DOHH2 (cell line): ENCODE results near the gene SFRP5.
A peak's percentile ranks its signal among the peaks of the same experiment; 100 is the strongest.

Experiments
- H3F3A ChIP-seq: fragments of 200-600 bp; sonication (generic), shearing (Covaris generic); 2 replicates; pipeline ENCODE4 v1.6.0; 2016; ENCODE audit warnings: antibody characterized with exemption, mild to moderate bottlenecking; ENCODE audit not compliant: control insufficient read depth, insufficient read depth
- H3K27ac ChIP-seq: fragments of 200-600 bp; sonication (generic); 2 replicates; pipeline ENCODE4 v1.5.1; 2014; ENCODE audit warnings: low read depth, mild to moderate bottlenecking, low read length, moderate library complexity
- H3K27me3 ChIP-seq: fragments of 200-600 bp; sonication (generic); 2 replicates; pipeline ENCODE4 v1.6.1; 2014; ENCODE audit warnings: mild to moderate bottlenecking, low read length, mixed read lengths; ENCODE audit not compliant: control insufficient read depth
- H3K36me3 ChIP-seq: fragments of 200-600 bp; sonication (generic); 2 replicates; pipeline ENCODE4 v1.6.1; 2014; ENCODE audit warnings: mild to moderate bottlenecking, low read length, moderate library complexity, mixed read lengths; ENCODE audit not compliant: control insufficient read depth
- H3K4me1 ChIP-seq: fragments of 200-600 bp; sonication (generic); 2 replicates; pipeline ENCODE4 v1.6.1; 2014; ENCODE audit warnings: mild to moderate bottlenecking, low read length, mixed read lengths; ENCODE audit not compliant: control insufficient read depth
- H3K4me2 ChIP-seq: fragments of 200-600 bp; sonication (generic); 2 replicates; pipeline ENCODE4 v1.6.0; 2014; ENCODE audit warnings: mild to moderate bottlenecking, low read length, moderate library complexity
- H3K4me3 ChIP-seq: fragments of 200-600 bp; sonication (generic); 2 replicates; pipeline ENCODE4 v1.5.1; 2014; ENCODE audit warnings: mild to moderate bottlenecking, low read length, mixed read lengths
- H3K79me2 ChIP-seq: fragments of 200-600 bp; sonication (generic); 2 replicates; pipeline ENCODE4 v1.6.1; 2014; ENCODE audit warnings: mild to moderate bottlenecking, low read length, mixed read lengths; ENCODE audit not compliant: control insufficient read depth
- H3K9me2 ChIP-seq: fragments of 200-600 bp; sonication (generic); replicated peaks from 2 replicates; pipeline ENCODE4 v1.6.1; 2014; ENCODE audit warnings: mild to moderate bottlenecking, low read length, mixed read lengths; ENCODE audit not compliant: control insufficient read depth
- H3K9me3 ChIP-seq: fragments of 200-600 bp; sonication (generic); 2 replicates; pipeline ENCODE4 v1.6.1; 2014; ENCODE audit warnings: antibody characterized with exemption, low read length, mixed read lengths; ENCODE audit not compliant: control insufficient read depth, insufficient read depth
- H4K20me1 ChIP-seq: fragments of 200-600 bp; sonication (generic); 2 replicates; pipeline ENCODE4 v1.6.0; 2014; ENCODE audit warnings: low read depth, mild to moderate bottlenecking, antibody characterized with exemption, low read length, moderate library complexity; ENCODE audit not compliant: control insufficient read depth, insufficient read depth
- CTCF ChIP-seq: fragments of 200-600 bp; sonication (generic); IDR thresholded peaks from one replicate; pipeline ENCODE4 v1.5.1; 2014; ENCODE audit warnings: antibody characterized with exemption, mild to moderate bottlenecking, low read depth, low read length; ENCODE audit not compliant: poor library complexity, severe bottlenecking
- EZH2phosphoT487 ChIP-seq: fragments of 200-600 bp; sonication (generic); IDR thresholded peaks from 2 replicates; pipeline ENCODE4 v1.6.1; 2017; ENCODE audit warnings: borderline replicate concordance, mild to moderate bottlenecking, antibody characterized with exemption, low read length, moderate library complexity, mixed read lengths

Gene SFRP5

GRCh38 chr10:97733256-97733655, 38.5 kb downstream of the SFRP5 start:
- TF ChIP-seq EZH2phosphoT487 (no peak), CTCF (no peak)
- Histone ChIP-seq H3K27me3 (no peaks in the 10 kb centered on the region), H3K9me3 (peaks cover 3% of the 10 kb centered on the region; the same call in 1 of the 2 replicates), H3K36me3 (peaks cover 11% of the 10 kb centered on the region), H3K9me2 (no peaks in the 10 kb centered on the region), H3F3A (peaks cover 8% of the 10 kb centered on the region), H3K4me1 (peaks cover 21% of the 10 kb centered on the region), H3K79me2 (peaks cover 13% of the 10 kb centered on the region), H3K4me2 (no peak overlapping the region), H3K4me3 (no peak overlapping the region), H3K27ac (no peak overlapping the region), H4K20me1 (peaks cover 7% of the 10 kb centered on the region; the same call in 1 of the 2 replicates)

- Histone ChIP-seq H3K36me3 (no peaks in the 10 kb centered on the region), H3K27ac (no peak overlapping the region), H3K4me3 (no peak overlapping the region), H3F3A (peaks cover 8% of the 10 kb centered on the region), H3K4me1 (peaks cover 15% of the 10 kb centered on the region), H3K9me2 (no peaks in the 10 kb centered on the region), H3K4me2 (no peak overlapping the region), H3K79me2 (peaks cover under 1% of the 10 kb centered on the region), H4K20me1 (no peaks in the 10 kb centered on the region), H3K27me3 (no peaks in the 10 kb centered on the region), H3K9me3 (peaks cover 3% of the 10 kb centered on the region; the same call in 1 of the 2 replicates)
- TF ChIP-seq CTCF (peak; percentile 17), EZH2phosphoT487 (no peak)
Measured at GRCh38 chr10:97732052-97732359, 39.8 kb downstream of the SFRP5 start.

GRCh38 chr10:97731346-97732051, 40.3 kb downstream of the SFRP5 start:
- Histone ChIP-seq H3K27me3 (no peaks in the 10 kb centered on the region), H3K4me2 (no peak overlapping the region)
- TF ChIP-seq EZH2phosphoT487 (no peak), CTCF (peak; percentile 77)

More at GRCh38 chr10:97731346-97732051, 40.3 kb downstream of the SFRP5 start:
- no peak overlapping the region for H3K4me3 ChIP-seq
- no peaks in the 10 kb centered on the region for H3K9me2 ChIP-seq
- no peak overlapping the region for H3K27ac ChIP-seq
- H3K36me3 ChIP-seq, result no peaks in the 10 kb centered on the region
- H3F3A ChIP-seq, result peaks cover 8% of the 10 kb centered on the region
- peaks cover 11% of the 10 kb centered on the region for H3K4me1 ChIP-seq
- H3K79me2 ChIP-seq, result no peaks in the 10 kb centered on the region
- H4K20me1 ChIP-seq, result no peaks in the 10 kb centered on the region
- peaks cover 3% of the 10 kb centered on the region; the same call in 1 of the 2 replicates for H3K9me3 ChIP-seq
